ENCODE results near the gene NCOR2. TPM values are rescaled to one million over a fixed set of nuclear protein-coding genes. Genes with fewer than 3 reads are reported as not detected.

The NCOR2 gene
- total RNA-seq, 1 donor from 2014 or later, result 32.9 TPM

GRCh38 chr12:124609041-124609989 is 41.9 kb upstream of the NCOR2 start:
- no peaks in the 10 kb centered on the region for H3K27me3 ChIP-seq (ENCODE audit: control insufficient read depth in 3 of 3, insufficient read depth in 3 of 3, low read length in 3 of 3)
- H3K27ac ChIP-seq (ENCODE audit: low read depth, low read length), result no peak overlapping the region
- peaks cover 9 to 17% (median 11%) of the 10 kb centered on the region in 3 donors for H3K4me1 ChIP-seq (ENCODE audit: control insufficient read depth in 3 of 3, insufficient read depth in 3 of 3, low read length in 3 of 3)
- no peaks in the 10 kb centered on the region for H3K9me3 ChIP-seq (ENCODE audit: control insufficient read depth in 3 of 3, low read length in 3 of 3)
- no peaks in the 10 kb centered on the region for H3K36me3 ChIP-seq (ENCODE audit: control insufficient read depth in 3 of 3, insufficient read depth in 3 of 3, low read length in 3 of 3)
- no peak overlapping the region for H3K4me3 ChIP-seq (ENCODE audit: low read length in 3 of 3)
- no peak overlapping the region for H3K9ac ChIP-seq (ENCODE audit: low read depth in 1 of 3, low read length in 3 of 3)

GRCh38 chr12:124608450-124608870 is 41.0 kb upstream of the NCOR2 start:
- H3K9ac ChIP-seq (ENCODE audit: low read depth in 1 of 3, low read length in 3 of 3), result no peak overlapping the region

GRCh38 chr12:124607681-124608425 is 40.4 kb upstream of the NCOR2 start:
- Histone ChIP-seq H3K9me3 (ENCODE audit: control insufficient read depth in 3 of 3, low read length in 3 of 3) (no peaks in the 10 kb centered on the region), H3K4me1 (ENCODE audit: control insufficient read depth in 3 of 3, insufficient read depth in 3 of 3, low read length in 3 of 3) (peaks cover 9 to 17% (median 11%) of the 10 kb centered on the region in 3 donors), H3K4me3 (ENCODE audit: low read length in 3 of 3) (no peak overlapping the region), H3K36me3 (ENCODE audit: control insufficient read depth in 3 of 3, insufficient read depth in 3 of 3, low read length in 3 of 3) (no peaks in the 10 kb centered on the region), H3K9ac (ENCODE audit: low read depth in 1 of 3, low read length in 3 of 3) (no peak overlapping the region), H3K27ac (ENCODE audit: low read depth, low read length) (no peak overlapping the region), H3K27me3 (ENCODE audit: control insufficient read depth in 3 of 3, insufficient read depth in 3 of 3, low read length in 3 of 3) (no peaks in the 10 kb centered on the region)

More at GRCh38 chr12:124608450-124608870, 41.0 kb upstream of the NCOR2 start:
- no peak overlapping the region for H3K27ac ChIP-seq (ENCODE audit: low read depth, low read length)
- no peaks in the 10 kb centered on the region for H3K27me3 ChIP-seq (ENCODE audit: control insufficient read depth in 3 of 3, insufficient read depth in 3 of 3, low read length in 3 of 3)
- H3K4me3 ChIP-seq (ENCODE audit: low read length in 3 of 3), result no peak overlapping the region
- H3K36me3 ChIP-seq (ENCODE audit: control insufficient read depth in 3 of 3, insufficient read depth in 3 of 3, low read length in 3 of 3), result no peaks in the 10 kb centered on the region
- H3K9me3 ChIP-seq (ENCODE audit: control insufficient read depth in 3 of 3, low read length in 3 of 3), result no peaks in the 10 kb centered on the region
- peaks cover 9 to 17% (median 11%) of the 10 kb centered on the region in 3 donors for H3K4me1 ChIP-seq (ENCODE audit: control insufficient read depth in 3 of 3, insufficient read depth in 3 of 3, low read length in 3 of 3)

GRCh38 chr12:124605883-124606774 is 38.7 kb upstream of the NCOR2 start:
- H3K27me3 ChIP-seq (ENCODE audit: control insufficient read depth in 3 of 3, insufficient read depth in 3 of 3, low read length in 3 of 3), result no peaks in the 10 kb centered on the region
- no peaks in the 10 kb centered on the region for H3K9me3 ChIP-seq (ENCODE audit: control insufficient read depth in 3 of 3, low read length in 3 of 3)
- H3K4me3 ChIP-seq (ENCODE audit: low read length in 3 of 3), result no peak overlapping the region
- no peak overlapping the region for H3K9ac ChIP-seq (ENCODE audit: low read depth in 1 of 3, low read length in 3 of 3)
- peaks cover 9 to 17% (median 11%) of the 10 kb centered on the region in 3 donors for H3K4me1 ChIP-seq (ENCODE audit: control insufficient read depth in 3 of 3, insufficient read depth in 3 of 3, low read length in 3 of 3)
- no peaks in the 10 kb centered on the region for H3K36me3 ChIP-seq (ENCODE audit: control insufficient read depth in 3 of 3, insufficient read depth in 3 of 3, low read length in 3 of 3)
- no peak overlapping the region for H3K27ac ChIP-seq (ENCODE audit: low read depth, low read length)

- no peaks in the 10 kb centered on the region for H3K9me3 ChIP-seq (ENCODE audit: control insufficient read depth in 3 of 3, low read length in 3 of 3)
- H3K36me3 ChIP-seq (ENCODE audit: control insufficient read depth in 3 of 3, insufficient read depth in 3 of 3, low read length in 3 of 3), result no peaks in the 10 kb centered on the region
- H3K4me1 ChIP-seq (ENCODE audit: control insufficient read depth in 3 of 3, insufficient read depth in 3 of 3, low read length in 3 of 3), result peaks cover 9 to 17% (median 11%) of the 10 kb centered on the region in 3 donors
- H3K27ac ChIP-seq (ENCODE audit: low read depth, low read length), result no peak overlapping the region
- H3K9ac ChIP-seq (ENCODE audit: low read depth in 1 of 3, low read length in 3 of 3), result no peak overlapping the region
- H3K4me3 ChIP-seq (ENCODE audit: low read length in 3 of 3), result no peak overlapping the region
- H3K27me3 ChIP-seq (ENCODE audit: control insufficient read depth in 3 of 3, insufficient read depth in 3 of 3, low read length in 3 of 3), result no peaks in the 10 kb centered on the region
Measured at GRCh38 chr12:124605150-124605882, 37.9 kb upstream of the NCOR2 start.

GRCh38 chr12:124604264-124604680 is 36.9 kb upstream of the NCOR2 start:
- Histone ChIP-seq H3K27ac (ENCODE audit: low read depth, low read length) (no peak overlapping the region), H3K36me3 (ENCODE audit: control insufficient read depth in 3 of 3, insufficient read depth in 3 of 3, low read length in 3 of 3) (no peaks in the 10 kb centered on the region), H3K9me3 (ENCODE audit: control insufficient read depth in 3 of 3, low read length in 3 of 3) (no peaks in the 10 kb centered on the region), H3K4me1 (ENCODE audit: control insufficient read depth in 3 of 3, insufficient read depth in 3 of 3, low read length in 3 of 3) (peaks cover 7 to 10% (median 7%) of the 10 kb centered on the region in 3 donors), H3K9ac (ENCODE audit: low read depth in 1 of 3, low read length in 3 of 3) (no peak overlapping the region), H3K27me3 (ENCODE audit: control insufficient read depth in 3 of 3, insufficient read depth in 3 of 3, low read length in 3 of 3) (no peaks in the 10 kb centered on the region), H3K4me3 (ENCODE audit: low read length in 3 of 3) (no peak overlapping the region)

- peaks cover 3 to 6% (median 3%) of the 10 kb centered on the region in 3 donors for H3K4me1 ChIP-seq (ENCODE audit: control insufficient read depth in 3 of 3, insufficient read depth in 3 of 3, low read length in 3 of 3)
- no peak overlapping the region for H3K9ac ChIP-seq (ENCODE audit: low read depth in 1 of 3, low read length in 3 of 3)
- H3K4me3 ChIP-seq (ENCODE audit: low read length in 3 of 3), result no peak overlapping the region
- no peak overlapping the region for H3K27ac ChIP-seq (ENCODE audit: low read depth, low read length)
- no peaks in the 10 kb centered on the region for H3K27me3 ChIP-seq (ENCODE audit: control insufficient read depth in 3 of 3, insufficient read depth in 3 of 3, low read length in 3 of 3)
- H3K36me3 ChIP-seq (ENCODE audit: control insufficient read depth in 3 of 3, insufficient read depth in 3 of 3, low read length in 3 of 3), result no peaks in the 10 kb centered on the region
- H3K9me3 ChIP-seq (ENCODE audit: control insufficient read depth in 3 of 3, low read length in 3 of 3), result no peaks in the 10 kb centered on the region
Measured at GRCh38 chr12:124603831-124604251, 36.4 kb upstream of the NCOR2 start.

GRCh38 chr12:124603100-124603541 is 35.7 kb upstream of the NCOR2 start:
- Histone ChIP-seq H3K27me3 (ENCODE audit: control insufficient read depth in 3 of 3, insufficient read depth in 3 of 3, low read length in 3 of 3) (no peaks in the 10 kb centered on the region), H3K9ac (ENCODE audit: low read depth in 1 of 3, low read length in 3 of 3) (no peak overlapping the region), H3K4me1 (ENCODE audit: control insufficient read depth in 3 of 3, insufficient read depth in 3 of 3, low read length in 3 of 3) (peaks cover 0 to under 1% (median 0%) of the 10 kb centered on the region in 3 donors), H3K36me3 (ENCODE audit: control insufficient read depth in 3 of 3, insufficient read depth in 3 of 3, low read length in 3 of 3) (no peaks in the 10 kb centered on the region), H3K9me3 (ENCODE audit: control insufficient read depth in 3 of 3, low read length in 3 of 3) (no peaks in the 10 kb centered on the region), H3K4me3 (ENCODE audit: low read length in 3 of 3) (no peak overlapping the region), H3K27ac (ENCODE audit: low read depth, low read length) (no peak overlapping the region)

GRCh38 chr12:124601706-124602105 is 34.3 kb upstream of the NCOR2 start:
- no peak overlapping the region for H3K9ac ChIP-seq (ENCODE audit: low read depth in 1 of 3, low read length in 3 of 3)
- H3K27ac ChIP-seq (ENCODE audit: low read depth, low read length), result no peak overlapping the region
- H3K27me3 ChIP-seq (ENCODE audit: control insufficient read depth in 3 of 3, insufficient read depth in 3 of 3, low read length in 3 of 3), result no peaks in the 10 kb centered on the region

More at GRCh38 chr12:124601706-124602105, 34.3 kb upstream of the NCOR2 start:
- H3K9me3 ChIP-seq (ENCODE audit: control insufficient read depth in 3 of 3, low read length in 3 of 3), result no peaks in the 10 kb centered on the region
- H3K4me3 ChIP-seq (ENCODE audit: low read length in 3 of 3), result no peak overlapping the region
- H3K36me3 ChIP-seq (ENCODE audit: control insufficient read depth in 3 of 3, insufficient read depth in 3 of 3, low read length in 3 of 3), result no peaks in the 10 kb centered on the region
- H3K4me1 ChIP-seq (ENCODE audit: control insufficient read depth in 3 of 3, insufficient read depth in 3 of 3, low read length in 3 of 3), result no peaks in the 10 kb centered on the region
